GM21423 (cell line): ENCODE results near the gene DOK5.
"Not testable (repeated sequence)": the region's sequence is repeated elsewhere in the genome, so short reads cannot be mapped to it uniquely, and the experiment has no call there.

Experiments
- ATAC-seq: cut with Tn5 transposase; IDR thresholded peaks from one replicate; pipeline ENCODE4 v1.9.1; 2021; ENCODE audit warnings: mild to moderate bottlenecking, moderate library complexity; ENCODE audit not compliant: unreplicated experiment

DOK5 gene

DNA sequence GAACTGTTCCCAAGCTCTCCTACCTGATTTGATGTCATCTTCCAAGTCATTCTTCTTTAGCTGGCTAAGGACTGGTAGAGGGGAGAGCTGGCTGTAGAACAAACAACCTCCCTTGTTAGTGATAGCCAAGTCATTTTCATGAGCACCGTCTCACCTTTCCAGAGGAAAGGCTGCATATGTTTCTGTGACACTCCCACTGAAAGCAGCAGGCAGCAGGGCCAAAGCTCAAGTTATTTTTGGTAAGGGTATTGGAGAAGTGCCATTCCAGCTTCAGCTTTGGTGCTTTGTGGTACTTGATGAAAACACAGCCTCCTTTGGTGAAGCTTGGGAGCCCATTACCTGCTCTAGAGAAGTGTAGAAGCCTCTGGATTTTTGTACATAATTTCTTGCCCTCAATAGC, 5.4 kb upstream of the DOK5 start:
- no peak for ATAC-seq

DNA sequence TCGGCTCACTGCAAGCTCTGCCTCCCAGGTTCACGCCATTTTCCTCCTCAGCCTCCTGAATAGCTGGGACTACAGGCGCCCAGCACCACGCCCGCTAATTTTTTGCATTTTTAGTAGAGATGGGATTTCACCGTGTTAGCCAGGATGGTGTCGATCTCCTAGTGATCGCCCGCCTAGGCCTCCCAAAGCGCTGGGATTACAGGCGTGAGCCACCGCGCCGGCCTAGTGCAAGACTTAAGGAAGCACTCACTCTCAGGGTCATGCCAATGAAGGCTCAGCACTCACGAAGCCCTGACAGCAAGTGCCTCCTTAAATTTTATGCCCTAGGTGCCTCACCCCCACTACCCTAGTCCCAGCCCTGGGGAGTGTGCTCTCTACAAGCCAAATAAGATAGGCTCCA, 4.7 kb upstream of the DOK5 start:
- no peak for ATAC-seq

DNA sequence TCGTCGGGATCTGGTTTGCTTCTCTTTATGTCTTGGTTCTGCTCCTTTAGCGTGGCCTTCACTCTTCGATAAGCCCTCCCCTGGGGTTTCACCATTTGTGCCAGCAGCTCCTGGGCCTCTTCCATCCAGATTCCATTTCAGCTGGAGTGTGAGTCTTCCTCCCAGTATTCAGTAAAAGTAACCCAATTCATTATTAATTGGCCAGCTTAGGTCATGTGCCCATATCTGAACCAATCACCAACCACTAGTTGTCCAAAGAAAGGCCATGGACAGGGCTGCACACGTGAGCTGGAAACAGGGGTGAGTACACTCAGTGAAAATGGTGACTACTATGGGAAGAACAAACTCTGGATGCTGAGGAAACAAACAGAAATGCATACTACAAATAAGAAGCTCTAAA, 2.8 kb upstream of the DOK5 start:
- ATAC-seq = no peak

DNA sequence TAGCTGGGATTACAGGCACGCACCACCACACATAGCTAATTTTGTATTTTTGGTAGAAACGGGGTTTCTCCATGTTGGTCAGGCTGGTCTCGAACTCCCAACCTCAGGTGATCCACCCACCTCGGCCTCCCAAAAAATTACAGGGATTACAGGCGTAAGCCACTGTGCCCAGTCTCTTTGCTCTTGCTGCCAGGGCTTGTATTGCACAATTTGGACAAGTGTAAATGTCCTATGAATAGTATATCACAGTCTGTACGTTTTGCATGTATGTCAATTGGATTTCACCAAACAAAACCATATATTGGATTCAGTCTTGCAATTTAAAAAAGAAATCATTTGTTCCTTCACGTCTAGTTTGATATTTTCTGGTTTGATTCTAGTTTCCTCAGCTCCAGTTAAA, 2.1 kb upstream of the DOK5 start:
- ATAC-seq = no peak

DNA sequence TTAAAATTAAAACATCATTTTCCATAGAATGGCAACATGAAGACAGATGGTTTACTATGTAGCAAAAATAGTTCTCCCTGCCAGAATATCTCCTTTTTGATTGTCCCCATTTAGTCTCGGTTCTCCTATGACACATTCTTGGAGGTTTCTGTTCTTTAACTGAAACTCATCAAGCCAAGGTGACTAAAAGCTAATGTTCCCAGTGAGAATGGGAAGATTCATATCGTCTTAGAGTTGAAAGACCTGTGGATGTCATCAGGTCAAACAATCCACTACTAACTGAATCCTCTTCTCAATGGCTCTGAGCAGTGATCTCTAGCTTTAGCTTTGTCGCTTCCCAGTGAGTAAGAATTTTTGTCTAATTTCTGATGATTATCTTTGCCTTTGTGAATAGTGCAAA, 1.3 kb upstream of the DOK5 start:
- no peak for ATAC-seq

DNA sequence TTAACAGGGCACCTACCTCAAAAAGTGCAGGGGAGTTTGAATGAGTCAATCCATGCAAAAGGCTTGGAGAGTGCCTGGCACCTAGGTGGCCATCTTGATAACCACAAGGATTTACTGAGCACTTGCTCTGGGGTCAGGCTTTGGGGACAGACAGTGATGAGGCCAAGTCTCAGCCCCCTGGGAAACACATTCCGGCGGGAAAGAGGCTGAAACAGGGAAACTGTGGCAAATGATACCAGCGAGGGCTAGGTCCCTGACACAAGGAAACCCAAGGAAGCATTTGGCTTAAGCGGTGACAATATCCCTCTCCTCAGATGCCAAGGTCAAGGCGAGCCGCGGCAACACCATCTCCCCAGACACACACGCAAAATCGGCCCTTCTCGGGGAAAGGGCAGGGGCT, 527 bp upstream of the DOK5 start:
- ATAC-seq = no peak

DNA sequence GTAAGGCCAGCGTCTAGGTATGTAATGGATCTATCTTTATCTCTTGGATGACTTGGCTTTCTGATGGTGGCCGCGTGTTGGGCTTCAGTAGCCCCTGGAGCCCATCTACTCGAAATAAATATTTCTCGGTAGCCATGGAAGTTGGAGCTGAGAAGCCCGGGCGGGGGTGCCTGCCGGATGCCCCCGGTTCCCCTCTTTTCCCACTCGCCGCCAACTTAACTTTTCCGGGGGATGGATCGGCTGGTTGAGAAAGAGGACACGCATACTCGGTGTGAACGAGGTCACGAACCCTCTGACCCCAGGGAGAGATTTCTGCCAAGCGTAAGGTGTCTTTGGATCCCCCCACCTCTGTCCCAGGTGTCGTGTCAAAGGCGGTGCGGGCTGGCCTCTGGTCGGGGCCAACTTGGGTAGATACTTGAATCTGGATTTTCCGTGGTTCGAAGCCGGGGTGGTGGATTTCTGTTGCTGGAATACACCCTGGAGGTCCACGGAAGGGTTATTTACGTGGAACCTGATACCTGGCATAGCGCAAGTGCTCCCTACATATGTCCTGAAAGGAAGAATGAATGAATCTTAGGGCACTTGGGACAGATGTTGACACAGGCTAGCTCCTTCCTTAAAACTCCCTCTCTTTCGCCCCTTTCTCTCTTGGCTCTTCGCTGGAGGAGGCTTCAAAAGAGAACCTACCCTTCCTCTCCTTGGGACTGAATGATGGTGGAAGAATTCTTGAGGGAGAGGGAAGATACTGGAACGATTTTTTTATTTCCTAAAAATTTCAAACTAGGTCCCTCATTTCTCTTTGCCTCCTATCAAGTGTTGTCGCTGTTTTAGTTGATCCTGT, 996 bp downstream of the DOK5 start:
- no peak for ATAC-seq

DNA sequence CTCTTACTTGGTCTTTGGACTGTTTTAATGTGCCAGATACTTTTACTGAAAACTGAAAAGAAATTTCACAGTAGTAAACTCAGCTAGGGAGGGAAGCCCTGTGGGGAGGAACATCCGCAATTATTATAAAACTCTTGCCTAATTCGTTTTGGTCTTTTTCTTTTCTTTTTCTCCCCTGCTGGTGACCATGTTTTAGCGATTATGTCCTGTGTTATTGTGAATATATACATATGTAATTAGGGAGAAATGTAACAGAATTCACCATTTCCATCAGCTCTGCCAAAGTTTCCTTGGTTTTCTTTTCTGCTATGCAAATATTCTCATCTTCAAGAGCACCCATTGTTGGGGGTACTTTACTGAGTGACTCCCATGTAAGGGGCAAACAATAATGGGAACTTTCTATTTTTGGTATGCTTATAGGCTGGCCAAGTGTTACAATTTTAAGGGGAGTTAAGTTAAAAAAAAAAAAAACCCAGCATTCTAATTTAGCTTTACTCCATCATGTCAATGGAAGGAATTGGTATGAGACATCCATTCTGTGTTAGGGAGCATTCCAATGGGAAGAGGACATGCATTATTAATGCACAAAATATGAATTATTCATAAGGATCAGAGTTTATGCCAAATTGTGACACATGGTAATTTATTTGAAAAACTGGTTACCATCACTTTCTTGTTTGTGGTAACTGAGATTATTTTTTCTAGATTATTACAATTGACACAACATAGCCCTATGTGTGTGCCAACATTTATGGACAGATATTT, 2.0 kb downstream of the DOK5 start:
- no peak for ATAC-seq

DNA sequence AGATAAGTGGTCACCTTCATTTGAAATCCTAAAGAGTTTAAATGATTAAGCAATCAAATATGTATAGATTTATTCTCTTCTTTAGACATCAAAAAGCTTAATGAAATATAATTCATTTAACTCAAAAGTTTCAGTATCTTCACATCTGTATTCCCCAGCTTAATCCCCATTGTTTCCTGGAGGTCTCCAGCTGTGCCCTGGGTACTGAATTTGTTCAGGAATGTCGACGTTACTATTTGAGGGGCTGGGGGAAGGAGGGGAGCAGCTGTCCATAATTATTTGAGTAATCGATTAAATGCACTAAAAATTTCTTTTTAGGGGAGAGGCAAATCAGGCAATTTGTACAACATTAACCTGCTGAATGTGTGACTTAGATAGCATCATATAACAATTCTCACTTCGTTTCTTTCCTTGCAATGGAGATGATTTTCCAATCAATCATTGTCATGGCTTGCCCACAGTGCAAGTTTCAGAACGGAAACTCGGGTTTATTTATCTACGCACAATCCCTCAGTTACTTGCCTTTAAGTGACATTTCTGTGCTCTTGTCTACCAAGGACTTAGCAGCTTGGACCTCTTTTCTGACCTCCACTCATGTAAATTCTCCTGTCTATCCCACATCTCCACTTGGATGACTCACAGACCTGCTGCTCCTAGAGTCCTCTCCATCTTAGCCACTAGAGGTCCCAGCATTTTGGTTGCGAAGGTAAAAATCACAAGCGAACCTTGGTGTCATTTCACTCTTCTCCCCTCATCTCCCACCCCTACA, 3.9 kb downstream of the DOK5 start:
- no peak for ATAC-seq

DNA sequence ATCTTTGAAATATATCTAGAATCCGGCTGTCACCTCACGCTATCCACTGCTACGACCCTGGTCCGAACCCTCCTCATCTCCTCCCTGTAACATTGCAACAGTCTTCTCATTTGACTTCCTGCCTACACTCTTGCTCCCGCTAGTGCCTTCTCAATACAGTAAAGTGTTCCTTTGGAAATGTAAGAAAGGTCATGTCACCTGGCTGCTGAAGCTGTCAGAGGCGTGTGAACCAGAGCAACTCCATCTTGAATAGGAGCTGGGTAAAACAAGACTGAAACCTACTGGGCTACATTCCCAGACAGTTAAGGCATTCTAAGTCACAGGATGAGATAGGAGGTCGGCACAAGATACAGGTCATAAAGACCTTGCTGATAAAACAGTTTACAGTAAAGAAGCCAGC, 4.5 kb downstream of the DOK5 start:
- ATAC-seq = not testable (repeated sequence)

DNA sequence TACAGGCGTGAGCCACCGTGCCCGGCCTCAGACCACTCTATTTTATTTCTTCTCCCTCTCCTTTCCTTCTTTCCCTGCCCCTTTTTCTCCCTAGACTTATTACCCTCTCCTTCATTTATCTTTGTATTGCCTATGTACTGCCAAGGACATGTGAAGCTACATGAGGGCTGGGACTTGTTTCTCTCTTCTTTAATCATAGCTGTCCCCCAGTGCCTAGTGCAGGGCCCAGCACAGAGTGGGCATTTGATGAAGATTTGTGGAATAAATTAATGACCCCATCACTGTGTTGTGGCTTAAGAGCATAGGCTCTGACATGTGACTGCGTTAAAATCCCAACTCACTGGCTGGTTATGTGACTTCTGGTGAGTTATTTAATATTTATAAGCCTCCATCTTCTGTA, 6.0 kb downstream of the DOK5 start:
- ATAC-seq = no peak

DNA sequence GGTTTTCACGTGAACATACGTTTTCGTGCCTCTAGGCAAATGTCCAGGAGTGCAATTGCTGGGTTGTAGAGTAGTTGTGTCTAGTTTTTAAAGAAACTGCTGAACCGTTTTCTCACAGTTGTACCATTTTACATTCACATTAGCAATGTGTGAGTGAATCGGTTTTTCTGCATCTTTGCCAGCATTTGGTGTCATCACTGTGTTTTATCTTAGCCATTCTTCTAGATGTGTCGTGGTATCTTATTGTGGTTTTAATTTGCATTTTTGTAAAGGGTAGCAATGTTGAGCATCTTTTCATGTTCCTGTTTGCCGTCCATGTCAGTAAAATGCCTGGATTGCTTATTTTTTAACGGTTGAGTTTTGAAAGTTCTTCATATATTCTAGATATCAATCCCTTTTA, 10.2 kb downstream of the DOK5 start:
- ATAC-seq = no peak

DNA sequence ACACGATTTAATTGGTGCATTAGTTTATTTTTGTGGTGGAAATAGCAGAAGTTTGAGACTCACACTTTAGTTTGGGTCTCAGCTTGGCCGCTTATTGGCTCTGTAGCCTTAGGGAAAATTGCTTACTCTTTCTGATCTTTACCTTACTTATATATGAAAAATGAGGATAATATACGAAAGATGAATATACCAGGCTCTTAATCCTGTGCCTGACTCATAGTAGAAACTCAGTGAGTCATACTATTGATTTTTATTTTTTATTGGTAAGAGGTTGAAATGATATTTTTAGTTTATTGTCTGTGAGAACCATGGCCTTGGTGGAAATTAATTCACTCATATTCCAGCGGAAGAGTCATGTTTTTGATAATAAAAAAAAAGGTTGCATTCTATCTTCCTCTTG, 11.2 kb downstream of the DOK5 start:
- ATAC-seq = no peak

DNA sequence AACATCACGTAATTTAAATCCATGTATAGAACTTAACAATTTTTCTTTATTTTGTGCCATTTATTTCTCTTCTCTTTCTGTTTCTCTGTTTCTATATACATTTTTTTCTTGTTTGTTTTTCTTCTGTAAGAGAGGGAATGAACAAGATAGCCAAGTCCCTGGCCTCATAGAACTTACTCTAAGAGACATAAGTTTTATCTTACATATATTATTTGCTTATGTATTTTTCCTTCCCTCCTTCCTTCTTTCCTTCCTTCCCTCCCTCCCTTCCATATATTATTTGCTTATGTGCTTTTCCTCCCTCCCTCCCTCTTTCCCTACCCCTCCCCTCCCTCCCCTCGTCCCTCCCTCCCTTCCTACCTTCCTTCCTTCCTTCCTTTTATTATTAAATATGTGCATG, 13.0 kb downstream of the DOK5 start:
- ATAC-seq = no peak

DNA sequence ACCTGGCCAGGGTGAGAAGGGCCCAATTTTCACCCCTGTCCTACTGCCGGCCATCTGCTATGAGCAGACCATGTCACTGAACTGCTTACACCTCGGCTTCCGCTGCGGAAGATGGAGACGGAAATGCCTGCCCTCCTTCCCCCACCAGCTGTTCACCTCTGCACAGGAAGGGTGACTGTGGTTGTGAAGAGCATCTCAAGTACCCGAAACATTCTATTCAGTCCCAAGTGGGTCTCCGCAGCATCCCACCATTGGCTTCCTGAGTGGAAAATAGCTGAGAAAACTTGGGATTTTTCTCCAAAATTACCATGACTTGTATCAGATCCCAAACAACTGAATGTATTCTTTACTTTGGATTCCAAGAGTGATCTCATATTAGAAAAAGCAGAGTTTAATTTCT, 16.1 kb downstream of the DOK5 start:
- no peak for ATAC-seq

DNA sequence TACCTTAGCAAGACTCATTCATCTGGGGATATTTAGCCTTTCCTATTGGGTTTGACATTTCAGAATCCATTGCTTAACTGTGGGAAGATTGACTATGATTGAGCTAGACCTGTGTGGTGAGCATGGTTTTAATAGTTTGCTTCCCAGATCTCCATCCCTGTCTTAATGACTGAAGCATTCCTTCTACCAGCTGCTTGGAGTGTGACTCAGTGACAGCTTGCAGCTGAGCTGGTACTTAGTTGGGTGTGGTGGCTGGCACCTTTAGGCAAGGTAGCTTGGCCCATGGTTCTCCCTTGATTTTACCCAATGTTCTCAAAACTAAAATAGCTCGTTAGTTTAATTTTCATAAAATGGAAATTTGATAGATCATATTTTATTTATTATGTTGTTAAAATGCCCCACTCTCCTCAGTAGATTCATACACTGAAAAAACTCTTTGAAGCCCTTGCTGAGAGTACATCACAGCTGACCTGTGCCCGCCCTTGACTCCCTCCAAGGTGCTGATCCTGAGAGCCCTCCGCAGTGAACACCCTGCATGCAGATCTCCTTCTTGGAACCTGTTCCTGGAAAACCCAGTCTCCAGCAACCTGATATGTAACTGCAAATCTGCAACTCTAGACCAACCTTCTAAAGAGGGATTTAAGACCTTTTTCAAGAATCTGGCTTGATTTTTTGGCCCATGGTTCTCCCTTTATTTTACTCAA, 19.1 kb downstream of the DOK5 start:
- ATAC-seq = no peak

DNA sequence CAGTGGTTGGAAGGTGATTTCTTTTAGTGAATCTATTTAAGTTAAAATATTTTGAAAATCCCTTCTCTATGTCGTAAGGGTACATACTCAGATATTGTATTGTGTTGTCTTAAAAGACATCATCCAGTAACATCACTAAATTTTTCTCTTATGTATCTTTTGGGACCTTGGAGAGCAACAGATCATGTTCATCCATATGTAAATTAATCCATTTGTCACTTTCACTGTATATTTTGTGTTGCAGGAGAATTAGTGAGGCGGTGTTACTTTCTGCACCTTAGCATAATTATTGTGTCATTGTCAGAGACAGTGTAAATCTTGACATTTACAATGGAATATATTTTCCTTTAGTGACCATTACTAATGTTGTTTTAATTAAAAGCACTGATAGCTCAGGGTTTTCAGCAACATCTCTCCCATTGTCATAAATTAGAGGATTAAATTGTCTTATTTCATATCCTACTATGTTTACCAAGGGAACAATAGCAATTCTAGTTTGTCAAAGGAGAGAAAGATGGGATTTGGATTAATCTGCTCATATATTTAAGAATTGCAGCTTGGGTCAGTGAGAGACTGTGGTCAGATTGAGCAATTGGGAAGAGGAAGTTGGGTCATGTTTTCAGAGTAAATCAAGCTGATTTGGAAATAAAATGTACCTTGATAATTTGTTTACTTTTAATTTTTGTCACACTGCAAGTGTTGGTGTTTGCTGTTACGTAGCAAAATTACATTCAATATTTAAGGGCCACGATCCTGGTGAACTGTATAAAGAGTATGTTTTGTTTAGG, 22.7 kb downstream of the DOK5 start:
- ATAC-seq = no peak

DNA sequence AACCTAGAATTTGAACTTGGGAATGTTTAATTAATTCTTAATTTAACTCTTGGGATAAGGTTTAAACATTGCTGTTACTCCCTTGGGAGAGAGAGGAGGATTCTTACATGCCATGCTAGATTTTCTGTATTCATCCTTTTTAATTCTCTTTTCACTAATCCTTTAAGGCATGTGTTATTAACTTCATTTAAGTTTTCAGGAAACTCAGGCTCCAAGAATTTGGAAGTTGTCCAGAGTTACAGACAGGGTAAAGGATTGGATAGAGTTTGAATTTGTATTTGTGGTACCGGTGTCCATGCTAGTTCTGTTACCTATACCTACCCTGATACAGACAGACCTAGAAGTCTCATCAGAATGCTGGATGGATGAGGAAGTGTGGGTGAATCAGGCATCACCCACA, 23.7 kb downstream of the DOK5 start:
- no peak for ATAC-seq

DNA sequence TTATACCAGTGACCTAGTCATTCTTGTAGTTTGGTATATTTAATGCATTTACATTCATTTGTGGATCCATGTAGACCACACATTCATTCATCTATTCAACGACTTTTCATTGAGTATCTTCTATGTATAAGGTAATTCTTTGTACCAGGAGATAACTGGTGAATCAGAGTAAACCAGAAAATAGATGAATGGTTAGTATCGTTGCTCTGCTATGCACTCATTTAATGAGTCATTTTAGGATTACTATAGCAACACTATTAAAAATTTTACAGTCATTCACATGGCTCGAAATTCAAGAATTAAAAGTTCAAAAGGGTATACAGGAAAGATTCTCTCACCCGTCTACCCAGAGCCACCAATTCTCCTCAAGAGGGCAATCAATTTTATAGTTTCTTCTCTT, 26.8 kb downstream of the DOK5 start:
- ATAC-seq = no peak

DNA sequence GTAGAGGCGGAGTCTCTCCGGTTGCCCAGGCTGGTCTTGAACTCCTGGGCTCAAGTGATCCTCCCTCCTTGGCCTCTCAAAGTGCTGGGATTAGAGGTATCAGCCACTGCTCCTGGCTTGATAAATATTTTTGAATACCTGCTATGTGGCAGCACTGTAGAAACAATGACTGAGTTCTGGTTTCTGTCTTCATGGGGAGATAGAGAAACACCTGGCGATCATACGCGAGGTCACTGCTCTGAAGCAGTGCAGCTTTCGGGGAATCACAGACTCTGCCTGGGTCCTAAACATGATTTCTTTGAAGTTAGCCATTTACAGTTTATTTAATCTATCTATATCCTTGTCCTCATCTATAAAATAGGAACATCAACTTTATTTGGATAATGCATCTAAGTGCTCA, 31.2 kb downstream of the DOK5 start:
- no peak for ATAC-seq
